ENCODE data around the gene NCEH1. TPM values are rescaled to one million over a fixed set of nuclear protein-coding genes. Genes with fewer than 3 reads are reported as not detected.
"Not testable (repeated sequence)": the region's sequence is repeated elsewhere in the genome, so short reads cannot be mapped to it uniquely, and the experiment has no call there.

Gene NCEH1
- total RNA-seq, 4 donors from 2014 or later, result 2.3 to 5.8 (median 4.2) TPM

DNA sequence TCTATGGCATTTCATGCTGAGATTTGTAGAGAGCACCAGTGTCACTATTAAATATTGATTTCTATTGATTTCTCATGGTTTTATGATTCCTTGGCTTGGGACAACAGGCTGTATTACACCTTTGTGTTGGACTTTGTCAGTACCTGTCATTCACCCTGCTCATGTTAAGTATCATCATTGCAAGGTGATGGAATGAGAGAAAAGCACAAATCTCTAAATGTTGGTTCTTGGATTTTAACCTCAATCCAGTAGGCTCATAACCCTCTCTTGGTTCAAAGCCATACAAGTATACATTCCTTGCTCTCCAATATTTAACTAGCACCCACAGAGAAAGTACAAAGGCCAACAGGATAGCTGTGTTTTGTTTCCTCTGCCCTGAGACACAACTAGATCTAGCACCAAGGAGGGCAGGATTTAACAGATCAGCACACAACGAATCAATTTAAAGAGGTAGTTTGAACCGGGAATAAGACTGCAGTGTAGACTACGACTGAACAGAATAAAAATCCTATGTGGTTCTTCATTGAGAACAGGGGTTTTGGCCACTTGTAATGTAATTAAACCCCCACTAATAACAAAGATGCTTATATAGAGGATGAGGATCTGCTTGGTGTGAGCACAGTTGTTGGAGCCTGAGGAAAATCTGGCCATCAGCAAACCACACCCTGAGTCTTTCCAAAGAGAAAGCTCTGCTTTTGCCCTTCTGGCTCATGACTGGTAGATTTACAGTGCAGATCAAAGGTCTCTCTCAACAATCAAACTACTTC is 109.6 kb downstream of the NCEH1 start:
- DNase-seq (ENCODE audit: low spot score in 2 of 2), result no peak
- 88% methylated on average over 3 of the region's 3 CpGs for WGBS
- H3K4me1 ChIP-seq, result no peaks in the 10 kb centered on the region
- H3K9me3 ChIP-seq, result no peaks in the 10 kb centered on the region
- H3K27me3 ChIP-seq, result no peaks in the 10 kb centered on the region
- no peak overlapping the region for H3K27ac ChIP-seq
- no peak overlapping the region for H3K4me3 ChIP-seq
- no peaks in the 10 kb centered on the region for H3K36me3 ChIP-seq
- TF ChIP-seq EP300 (IDR thresholded peaks at IDR 0.05), result no peak
- TF ChIP-seq, protein P1, sequence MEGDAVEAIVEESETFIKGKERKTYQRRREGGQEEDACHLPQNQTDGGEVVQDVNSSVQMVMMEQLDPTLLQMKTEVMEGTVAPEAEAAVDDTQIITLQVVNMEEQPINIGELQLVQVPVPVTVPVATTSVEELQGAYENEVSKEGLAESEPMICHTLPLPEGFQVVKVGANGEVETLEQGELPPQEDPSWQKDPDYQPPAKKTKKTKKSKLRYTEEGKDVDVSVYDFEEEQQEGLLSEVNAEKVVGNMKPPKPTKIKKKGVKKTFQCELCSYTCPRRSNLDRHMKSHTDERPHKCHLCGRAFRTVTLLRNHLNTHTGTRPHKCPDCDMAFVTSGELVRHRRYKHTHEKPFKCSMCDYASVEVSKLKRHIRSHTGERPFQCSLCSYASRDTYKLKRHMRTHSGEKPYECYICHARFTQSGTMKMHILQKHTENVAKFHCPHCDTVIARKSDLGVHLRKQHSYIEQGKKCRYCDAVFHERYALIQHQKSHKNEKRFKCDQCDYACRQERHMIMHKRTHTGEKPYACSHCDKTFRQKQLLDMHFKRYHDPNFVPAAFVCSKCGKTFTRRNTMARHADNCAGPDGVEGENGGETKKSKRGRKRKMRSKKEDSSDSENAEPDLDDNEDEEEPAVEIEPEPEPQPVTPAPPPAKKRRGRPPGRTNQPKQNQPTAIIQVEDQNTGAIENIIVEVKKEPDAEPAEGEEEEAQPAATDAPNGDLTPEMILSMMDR (IDR thresholded peaks at IDR 0.05), result no peak
- TF ChIP-seq POLR2AphosphoS5 (IDR thresholded peaks at IDR 0.05), result no peak
- no peak for TF ChIP-seq POLR2A (IDR thresholded peaks at IDR 0.05)

DNA sequence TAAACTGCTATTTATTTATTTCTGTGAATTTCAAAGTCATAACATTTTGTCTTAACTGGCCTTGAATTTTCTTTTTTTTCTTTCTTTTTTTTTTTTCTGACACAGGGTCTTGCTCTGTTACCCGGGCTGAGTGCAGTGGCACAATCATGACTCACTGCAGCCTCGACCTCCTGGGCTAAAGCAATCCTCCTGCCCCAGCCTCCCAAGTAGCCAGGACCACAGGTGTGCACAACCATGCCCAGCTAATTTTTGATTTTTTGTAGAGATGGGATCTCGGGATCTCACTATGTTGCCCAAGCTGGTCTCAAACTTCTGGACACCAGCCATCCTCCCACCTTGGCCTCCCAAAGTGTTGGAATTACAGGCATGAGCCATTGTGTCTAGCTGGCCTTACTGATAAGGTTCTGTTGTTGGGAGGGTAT is 110.2 kb downstream of the NCEH1 start:
- H3K36me3 ChIP-seq, result no peaks in the 10 kb centered on the region
- no peaks in the 10 kb centered on the region for H3K27me3 ChIP-seq
- no peak overlapping the region for H3K4me3 ChIP-seq
- WGBS, result 88% methylated on average over 3 of the region's 3 CpGs
- H3K27ac ChIP-seq, result no peak overlapping the region
- H3K4me1 ChIP-seq, result peaks cover 2% of the 10 kb centered on the region
- H3K9me3 ChIP-seq, result no peaks in the 10 kb centered on the region
- no peak for DNase-seq (ENCODE audit: low spot score in 2 of 2)
- TF ChIP-seq POLR2A (IDR thresholded peaks at IDR 0.05) (no peak), POLR2AphosphoS5 (IDR thresholded peaks at IDR 0.05) (no peak), EP300 (IDR thresholded peaks at IDR 0.05) (no peak)
- TF ChIP-seq, protein P1 (IDR thresholded peaks at IDR 0.05), result no peak

DNA sequence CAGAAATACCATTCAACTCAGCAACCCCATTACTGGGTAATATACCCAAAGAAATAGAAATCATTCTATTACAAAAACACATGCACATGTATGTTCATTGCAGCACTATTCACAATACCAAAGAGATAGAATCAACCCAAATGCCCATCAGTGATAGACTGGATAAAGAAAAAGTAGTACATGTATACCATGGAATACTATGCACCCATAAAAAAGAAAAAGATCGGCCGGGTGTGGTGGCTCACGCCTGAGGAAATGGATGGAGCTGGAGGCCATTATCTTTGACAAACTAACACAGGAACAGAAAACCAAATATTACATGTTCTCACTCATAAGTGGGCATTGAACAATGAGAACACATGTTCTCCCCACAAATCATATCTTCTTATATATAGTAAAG is 112.0 kb downstream of the NCEH1 start:
- H3K4me1 ChIP-seq, result peaks cover 20% of the 10 kb centered on the region
- no peaks in the 10 kb centered on the region for H3K9me3 ChIP-seq
- TF ChIP-seq, protein P1 (IDR thresholded peaks at IDR 0.05), result no peak
- no peak for TF ChIP-seq EP300 (IDR thresholded peaks at IDR 0.05)
- no peak for TF ChIP-seq POLR2AphosphoS5 (IDR thresholded peaks at IDR 0.05)
- TF ChIP-seq POLR2A (IDR thresholded peaks at IDR 0.05), result no peak
- H3K36me3 ChIP-seq, result no peaks in the 10 kb centered on the region
- no peak for DNase-seq (ENCODE audit: low spot score in 2 of 2)
- no peak overlapping the region for H3K4me3 ChIP-seq
- no peaks in the 10 kb centered on the region for H3K27me3 ChIP-seq
- 95% methylated on average over 3 of the region's 3 CpGs for WGBS
- no peak overlapping the region for H3K27ac ChIP-seq

DNA sequence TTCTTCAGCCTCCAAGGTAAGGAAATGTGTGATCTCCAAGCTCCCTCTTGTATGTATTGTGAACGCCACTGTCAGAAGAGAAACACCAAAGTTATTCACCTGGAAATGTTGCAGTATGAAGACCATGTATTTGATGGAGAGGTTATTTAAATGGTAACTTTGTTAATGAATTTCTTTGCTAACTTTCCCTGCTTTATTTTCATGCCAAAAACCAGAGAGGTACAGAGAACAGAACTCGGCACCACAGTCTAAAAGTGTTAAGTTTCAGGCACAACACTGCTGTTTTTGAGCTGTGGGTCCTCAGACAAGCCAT is 114.5 kb downstream of the NCEH1 start:
- Histone ChIP-seq H3K4me3 (no peak overlapping the region), H3K27ac (no peak overlapping the region), H3K9me3 (no peaks in the 10 kb centered on the region), H3K36me3 (no peaks in the 10 kb centered on the region), H3K27me3 (no peaks in the 10 kb centered on the region), H3K4me1 (peaks cover 43% of the 10 kb centered on the region)
- no peak for DNase-seq (ENCODE audit: low spot score in 2 of 2)
- TF ChIP-seq POLR2A (IDR thresholded peaks at IDR 0.05), result no peak
- WGBS, result 41% methylated on average over 2 of the region's 2 CpGs

DNA sequence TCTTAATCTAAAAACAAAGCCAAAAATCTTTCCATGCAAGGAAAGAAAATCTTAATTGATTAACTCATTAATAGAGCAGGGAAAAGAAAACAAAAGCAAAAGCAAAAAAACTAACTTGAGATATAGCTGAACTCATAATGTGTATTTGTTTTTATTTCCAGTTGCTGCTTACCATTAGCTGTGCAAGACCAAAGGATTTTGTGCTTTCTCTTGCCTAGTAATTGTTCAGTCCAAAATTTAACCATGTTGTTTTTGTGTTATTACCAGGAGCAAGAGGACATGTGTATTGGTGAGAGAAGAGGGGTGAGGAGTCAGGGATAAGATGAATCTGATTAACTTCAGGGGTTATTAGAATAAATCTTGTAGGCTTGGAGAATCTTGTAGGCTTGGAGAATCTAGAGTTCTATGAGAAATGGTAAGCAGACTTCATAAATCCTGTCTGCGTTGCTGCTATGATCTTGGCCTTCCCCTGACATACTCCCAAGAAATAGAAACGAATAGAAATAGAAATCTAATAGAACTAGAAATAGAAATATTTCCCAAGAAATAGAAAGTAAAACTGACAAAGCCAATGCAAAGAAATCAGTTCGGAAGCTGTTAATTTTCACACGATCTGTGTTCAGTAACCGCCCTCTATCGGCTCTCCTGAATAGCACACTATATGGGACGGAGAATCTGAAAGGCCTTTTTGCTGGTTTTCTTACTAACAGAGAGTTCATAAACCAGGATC is 115.0 kb downstream of the NCEH1 start:
- Histone ChIP-seq H3K27ac (peak overlapping the region; percentile 87), H3K36me3 (no peaks in the 10 kb centered on the region), H3K27me3 (no peaks in the 10 kb centered on the region), H3K4me3 (peak overlapping the region; percentile 27), H3K9me3 (no peaks in the 10 kb centered on the region), H3K4me1 (peaks cover 45% of the 10 kb centered on the region)
- no peak for DNase-seq (ENCODE audit: low spot score in 2 of 2)
- 4% methylated on average over 7 of the region's 7 CpGs for WGBS
- TF ChIP-seq EP300 (IDR thresholded peaks at IDR 0.05), result no peak
- no peak for TF ChIP-seq POLR2AphosphoS5 (IDR thresholded peaks at IDR 0.05)
- TF ChIP-seq, protein P1 (IDR thresholded peaks at IDR 0.05), result peak; percentile 56 to 77
- no peak for TF ChIP-seq POLR2A (IDR thresholded peaks at IDR 0.05)

DNA sequence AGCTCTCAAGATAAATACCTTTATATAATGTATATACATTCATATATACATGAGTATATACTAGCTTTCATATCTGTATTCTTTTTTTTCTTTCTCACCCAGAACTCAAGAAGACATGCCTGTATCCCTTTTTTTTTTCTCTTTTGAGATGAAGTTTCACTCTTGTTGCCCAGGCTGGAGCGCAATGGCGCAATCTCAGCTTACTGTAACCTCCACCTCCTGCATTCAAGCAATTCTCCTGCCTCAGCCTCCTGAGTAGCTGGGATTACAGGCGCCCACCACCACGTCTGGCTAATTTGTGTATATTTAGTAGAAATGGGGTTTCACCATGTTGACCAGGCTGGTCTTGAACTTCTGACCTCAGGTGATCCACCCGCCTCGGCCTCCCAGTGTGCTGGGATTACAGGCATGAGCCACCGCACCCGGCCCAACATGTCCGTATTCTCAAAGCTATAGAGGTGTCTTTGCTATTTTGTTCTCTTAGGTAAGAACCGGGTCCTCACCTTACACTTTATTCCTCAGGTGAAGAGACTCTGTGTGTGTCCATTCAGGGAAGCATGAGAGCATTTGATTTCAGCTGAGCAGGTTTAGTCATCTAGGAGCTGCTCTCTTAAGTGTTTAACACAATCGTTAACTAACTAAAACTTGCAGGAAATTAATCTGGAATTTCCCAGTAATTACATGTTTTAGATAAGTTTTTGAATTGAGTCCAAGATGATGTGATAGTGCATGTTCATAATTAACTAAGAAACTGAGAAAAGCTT is 115.8 kb downstream of the NCEH1 start:
- H3K27ac ChIP-seq, result peak overlapping the region; percentile 87
- not testable (repeated sequence) for H3K9me3 ChIP-seq; H3K36me3 ChIP-seq; DNase-seq (ENCODE audit: low spot score in 2 of 2); H3K27me3 ChIP-seq
- 54% methylated on average over 11 of the region's 11 CpGs for WGBS
- peaks cover 45% of the 10 kb centered on the region for H3K4me1 ChIP-seq
- H3K4me3 ChIP-seq, result peak overlapping the region; percentile 27
